Left kidney (tissue), 2 donors: ENCODE results near the gene IFITM1. TPM values are rescaled to one million over a fixed set of nuclear protein-coding genes. Genes with fewer than 3 reads are reported as not detected.
"Not testable (repeated sequence)": the region's sequence is repeated elsewhere in the genome, so short reads cannot be mapped to it uniquely, and the experiment has no call there.

Source experiments
- DNase-seq: peaks from one replicate; pipeline ENCODE4 v3.0.0-alpha.2; 2013
- polyA plus RNA-seq: library from polyadenylated mRNA; unstranded; fragments of 120-200 nt; gene quantifications from one replicate; pipeline ENCODE4 v1.2.1, GENCODE V29; 2013; ENCODE audit not compliant: insufficient read length

Gene IFITM1
- polyA plus RNA-seq, 1 donor, result 38.1 TPM

DNA sequence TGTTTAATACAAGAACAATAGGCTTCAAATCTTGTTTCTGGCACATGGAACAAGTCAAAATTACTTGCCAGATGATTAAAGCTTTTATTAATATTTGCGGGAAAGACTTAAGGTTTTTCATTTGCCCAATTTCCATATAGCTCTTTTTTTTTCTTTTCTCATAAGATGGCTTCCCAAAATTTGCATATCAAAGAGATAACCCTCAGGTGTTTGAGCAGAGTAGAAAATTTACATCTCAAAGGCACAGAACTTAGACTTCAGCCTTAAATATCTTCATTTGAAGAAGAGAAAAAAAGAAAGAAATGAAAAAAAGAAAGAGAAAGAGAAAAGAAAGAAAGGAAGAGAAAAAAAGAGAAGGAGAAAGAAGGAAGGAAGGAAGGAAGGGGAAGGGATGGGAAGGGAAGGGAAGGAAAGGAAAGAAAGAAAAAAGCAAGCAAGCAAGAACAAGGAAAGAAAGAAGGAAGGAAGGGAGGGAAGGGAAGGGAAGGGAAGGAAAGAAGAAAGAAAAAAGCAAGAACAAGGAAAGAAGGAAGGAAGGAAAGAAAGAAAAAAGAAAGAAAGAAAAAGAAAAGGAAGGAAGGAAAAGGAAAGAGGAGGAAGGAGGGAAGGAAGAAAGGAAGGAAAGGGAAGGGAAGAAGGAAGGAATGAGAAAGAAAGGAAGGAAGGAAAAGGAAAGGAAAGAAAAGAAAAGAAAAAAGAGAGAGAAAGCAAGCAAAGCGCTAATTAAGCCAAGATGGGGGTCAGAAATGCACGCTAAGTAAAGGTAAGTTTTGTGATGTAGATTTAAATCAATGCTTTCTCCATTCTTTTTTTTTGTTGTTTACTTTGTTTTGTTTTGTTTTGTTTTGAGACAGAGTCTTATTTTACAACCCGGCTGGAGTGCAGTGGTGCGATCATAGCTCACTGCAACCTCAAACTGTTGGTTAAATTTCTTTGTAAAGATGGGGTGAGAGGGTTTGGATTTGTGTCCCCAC, 27.0 kb downstream of the IFITM1 start:
- DNase-seq, result no peak

DNA sequence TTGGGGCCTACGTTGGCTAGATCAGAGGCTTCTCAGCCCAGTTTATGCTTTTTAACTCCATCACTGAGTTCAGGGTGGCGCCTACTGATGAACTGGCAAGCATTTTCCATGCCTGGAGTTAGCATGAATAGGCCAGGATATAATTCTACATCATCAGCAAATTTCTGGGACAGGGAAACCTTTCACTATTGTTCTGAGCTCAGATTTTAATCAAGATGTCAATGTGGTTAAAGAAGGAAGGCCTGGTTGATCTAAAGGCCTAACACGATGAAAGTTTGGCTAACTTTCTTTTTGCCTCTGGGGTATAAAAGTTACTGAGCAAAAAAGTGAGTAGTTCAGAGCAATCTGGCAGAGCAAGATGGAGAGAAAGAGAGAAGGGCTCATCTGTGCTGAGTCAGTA, 28.5 kb downstream of the IFITM1 start:
- DNase-seq, result no peak

DNA sequence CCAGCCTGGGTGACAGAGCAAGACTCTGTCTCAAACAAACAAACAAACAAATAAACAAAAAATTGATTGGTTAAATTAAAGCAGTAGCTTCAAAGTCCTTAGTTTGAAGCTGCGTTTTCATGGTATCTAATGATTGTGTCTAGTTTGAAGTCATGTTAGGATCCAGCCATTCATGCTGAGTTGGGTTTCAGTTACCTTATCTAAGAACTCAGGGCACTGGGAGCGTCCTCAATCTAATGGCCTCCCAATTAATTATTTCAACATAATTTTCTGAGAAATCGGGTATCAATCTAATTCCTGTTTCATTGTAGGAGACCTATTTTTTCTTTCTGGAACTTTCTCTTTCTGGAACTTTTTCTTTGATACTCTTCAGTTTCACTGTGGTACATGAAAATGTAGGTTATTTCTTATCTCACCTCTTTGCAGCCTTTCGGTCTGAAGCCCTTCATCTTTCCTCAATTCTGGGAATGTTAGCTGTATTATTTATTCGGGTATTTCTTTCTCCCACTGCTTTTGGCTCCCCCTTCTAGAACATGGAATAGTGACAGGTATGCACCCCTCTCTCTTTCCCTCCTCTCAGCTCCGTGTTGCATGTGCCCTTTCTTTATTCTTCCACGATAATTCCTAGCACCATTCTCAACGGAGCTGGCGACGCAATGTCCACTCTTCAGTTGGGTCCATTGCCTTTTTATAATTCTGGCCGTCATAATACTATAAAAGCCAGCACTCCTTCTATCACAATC, 31.2 kb downstream of the IFITM1 start:
- DNase-seq, result no peak

GRCh38 chr11:346529-346928, 32.7 kb downstream of the IFITM1 start:
- DNase-seq, result no peak

GRCh38 chr11:349270-349954, 35.6 kb downstream of the IFITM1 start:
- DNase-seq, result not testable (repeated sequence)

GRCh38 chr11:350033-350722, 36.3 kb downstream of the IFITM1 start:
- not testable (repeated sequence) for DNase-seq

- DNase-seq, result no peak
These were observed 36.9 kb downstream of the IFITM1 start for GRCh38 chr11:350723-351255.

- no peak for DNase-seq
These were observed 37.6 kb downstream of the IFITM1 start for GRCh38 chr11:351411-351810.

DNA sequence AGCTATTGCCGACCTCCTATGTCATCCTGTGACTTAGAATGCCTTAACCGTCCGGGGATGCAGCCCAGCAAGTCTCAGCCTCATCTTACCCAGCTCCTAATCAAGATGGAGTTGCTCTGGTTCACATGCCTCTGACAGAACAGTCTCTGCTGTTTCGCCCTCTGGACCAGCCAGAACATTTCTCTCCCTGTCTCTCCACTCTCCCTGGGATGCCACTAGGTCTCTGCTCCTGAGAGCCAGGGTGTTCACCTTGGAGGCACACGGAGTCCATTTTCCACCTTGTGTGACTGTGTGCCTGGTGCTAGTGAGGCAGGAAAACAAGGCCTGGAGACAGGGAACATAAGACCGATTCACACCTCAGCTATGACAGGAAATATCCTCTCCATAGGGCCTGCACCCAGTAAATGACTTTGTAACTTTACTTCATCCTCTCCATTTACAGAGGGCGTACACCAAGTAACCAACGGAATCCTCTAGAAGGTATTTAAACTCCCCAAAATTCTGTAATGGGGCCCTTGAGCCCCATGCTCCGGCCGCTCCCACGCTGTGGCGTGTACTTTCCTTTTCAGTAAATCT, 38.7 kb downstream of the IFITM1 start:
- DNase-seq, result no peak

- peak; percentile 68 for DNase-seq
These were observed 39.5 kb downstream of the IFITM1 start for GRCh38 chr11:353179-353873.

- DNase-seq, result peak; percentile 92
These were observed 42.0 kb downstream of the IFITM1 start for GRCh38 chr11:355581-356458.

GRCh38 chr11:356610-357009, 42.8 kb downstream of the IFITM1 start:
- no peak for DNase-seq

- DNase-seq, result no peak
These were observed 43.7 kb downstream of the IFITM1 start for GRCh38 chr11:357582-357981.

GRCh38 chr11:358129-358800, 44.4 kb downstream of the IFITM1 start:
- DNase-seq, result no peak

DNA sequence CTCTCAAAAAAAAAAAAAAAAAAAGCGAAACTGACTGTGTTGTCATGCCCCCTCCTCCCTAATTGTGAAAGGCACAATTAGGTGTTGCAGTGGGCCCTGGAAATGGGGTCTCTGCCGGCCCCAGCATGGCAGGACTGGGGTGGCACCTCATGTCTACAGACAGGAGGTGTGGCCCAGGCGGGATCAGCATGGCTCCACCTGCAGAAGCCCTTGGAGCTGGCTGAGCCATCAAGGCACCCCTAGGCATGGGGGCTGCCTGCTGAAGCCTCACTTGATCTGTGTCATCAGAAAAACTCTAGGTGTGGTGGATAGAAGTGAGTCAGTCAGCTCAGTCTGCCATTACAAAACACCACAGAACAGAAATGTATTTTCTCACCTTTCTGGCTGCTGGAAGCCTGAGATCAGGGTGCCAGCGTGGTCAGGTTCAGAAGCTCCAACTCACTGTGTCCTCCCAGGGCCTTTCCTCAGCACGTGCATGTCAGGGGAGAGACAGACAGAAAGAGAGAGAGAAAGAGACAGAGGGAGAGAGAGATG, 45.4 kb downstream of the IFITM1 start:
- DNase-seq, result no peak

DNA sequence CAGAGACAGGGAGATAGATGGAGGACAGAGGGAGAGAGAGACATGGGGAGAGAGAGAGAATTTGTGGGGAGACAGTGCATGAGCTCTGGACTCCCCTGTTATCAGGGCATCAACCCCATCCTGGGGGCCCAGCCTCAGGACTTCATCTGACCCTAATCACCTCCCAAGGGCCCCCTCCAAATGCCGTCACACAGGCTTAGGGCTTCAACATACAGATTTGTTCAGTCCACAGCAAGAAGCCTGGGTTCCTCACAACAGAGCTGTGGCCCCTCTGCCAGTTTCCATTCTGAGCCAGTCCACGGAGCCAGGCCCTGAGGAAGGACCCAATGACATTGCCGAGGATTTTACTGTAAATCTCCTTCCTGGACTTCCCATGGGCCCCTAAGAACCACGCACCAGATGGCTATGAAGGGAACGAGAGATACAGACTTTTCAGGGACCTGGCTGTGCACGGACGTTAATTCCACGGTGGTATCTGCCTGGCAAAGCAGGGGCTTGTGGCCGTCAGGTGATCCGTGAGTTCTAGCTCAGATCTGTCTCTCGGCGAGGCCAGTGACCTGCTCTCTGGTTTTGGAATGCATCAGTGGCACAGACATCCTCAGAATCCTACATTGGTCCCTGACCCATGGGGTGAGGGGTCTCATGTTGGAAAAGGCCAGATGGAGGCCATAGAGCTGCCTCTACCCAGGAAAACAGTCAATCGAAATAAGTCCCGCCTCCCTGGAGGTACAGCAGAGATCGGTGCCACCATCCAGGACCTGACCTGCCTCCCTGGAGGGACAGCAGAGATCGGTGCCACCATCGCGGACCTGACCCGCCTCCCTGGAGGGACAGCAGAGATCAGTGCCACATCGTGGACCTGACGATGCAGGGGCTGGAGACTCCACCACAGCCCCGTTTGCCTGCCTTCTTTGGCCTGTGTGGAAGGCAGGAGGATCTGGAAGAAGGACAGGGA, 46.8 kb downstream of the IFITM1 start:
- no peak for DNase-seq

- DNase-seq, result no peak
These were observed 49.0 kb downstream of the IFITM1 start for GRCh38 chr11:362642-363442.
